ENCODE measurements around the gene TNRC6A.

TNRC6A gene

DNA sequence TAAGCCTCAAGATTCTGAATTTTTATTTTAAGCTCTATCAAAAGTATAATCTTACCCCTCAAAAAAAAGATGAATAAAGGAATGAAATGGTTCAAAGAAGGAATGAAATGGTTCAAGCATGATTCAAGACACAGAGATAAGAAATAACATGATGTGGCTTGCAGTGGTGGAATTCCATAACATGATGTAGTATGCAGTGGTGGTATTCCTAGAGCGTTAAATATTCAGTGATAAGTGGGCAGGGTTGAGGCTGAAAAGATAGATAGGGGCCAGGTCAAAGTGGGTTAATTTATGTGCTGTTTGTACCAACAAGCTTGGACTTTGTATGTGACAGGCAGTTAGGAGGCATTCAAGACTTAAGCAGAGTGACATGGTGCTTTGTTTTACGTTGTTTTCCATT, 29.6 kb downstream of the TNRC6A start:
- ATAC-seq (ENCODE audit: low read depth) (no peak), DNase-seq (ENCODE audit: low spot score) (no peak)
- H3K4me3 ChIP-seq (ENCODE audit: severe bottlenecking), result no peak overlapping the region
- H3K27ac ChIP-seq (ENCODE audit: poor library complexity, severe bottlenecking), result no peak overlapping the region
- peaks cover 79% of the 10 kb centered on the region for H3K36me3 ChIP-seq (ENCODE audit: low read depth)
- no peaks in the 10 kb centered on the region for H3K27me3 ChIP-seq (ENCODE audit: insufficient read depth, poor library complexity, severe bottlenecking)
- H3K9me3 ChIP-seq (ENCODE audit: severe bottlenecking), result no peaks in the 10 kb centered on the region
- H3K4me1 ChIP-seq (ENCODE audit: insufficient read depth, poor library complexity, severe bottlenecking), result peaks cover 4% of the 10 kb centered on the region
- TF ChIP-seq, protein P1, sequence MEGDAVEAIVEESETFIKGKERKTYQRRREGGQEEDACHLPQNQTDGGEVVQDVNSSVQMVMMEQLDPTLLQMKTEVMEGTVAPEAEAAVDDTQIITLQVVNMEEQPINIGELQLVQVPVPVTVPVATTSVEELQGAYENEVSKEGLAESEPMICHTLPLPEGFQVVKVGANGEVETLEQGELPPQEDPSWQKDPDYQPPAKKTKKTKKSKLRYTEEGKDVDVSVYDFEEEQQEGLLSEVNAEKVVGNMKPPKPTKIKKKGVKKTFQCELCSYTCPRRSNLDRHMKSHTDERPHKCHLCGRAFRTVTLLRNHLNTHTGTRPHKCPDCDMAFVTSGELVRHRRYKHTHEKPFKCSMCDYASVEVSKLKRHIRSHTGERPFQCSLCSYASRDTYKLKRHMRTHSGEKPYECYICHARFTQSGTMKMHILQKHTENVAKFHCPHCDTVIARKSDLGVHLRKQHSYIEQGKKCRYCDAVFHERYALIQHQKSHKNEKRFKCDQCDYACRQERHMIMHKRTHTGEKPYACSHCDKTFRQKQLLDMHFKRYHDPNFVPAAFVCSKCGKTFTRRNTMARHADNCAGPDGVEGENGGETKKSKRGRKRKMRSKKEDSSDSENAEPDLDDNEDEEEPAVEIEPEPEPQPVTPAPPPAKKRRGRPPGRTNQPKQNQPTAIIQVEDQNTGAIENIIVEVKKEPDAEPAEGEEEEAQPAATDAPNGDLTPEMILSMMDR (IDR thresholded peaks at IDR 0.05; ENCODE audit: poor library complexity, severe bottlenecking), result no peak

DNA sequence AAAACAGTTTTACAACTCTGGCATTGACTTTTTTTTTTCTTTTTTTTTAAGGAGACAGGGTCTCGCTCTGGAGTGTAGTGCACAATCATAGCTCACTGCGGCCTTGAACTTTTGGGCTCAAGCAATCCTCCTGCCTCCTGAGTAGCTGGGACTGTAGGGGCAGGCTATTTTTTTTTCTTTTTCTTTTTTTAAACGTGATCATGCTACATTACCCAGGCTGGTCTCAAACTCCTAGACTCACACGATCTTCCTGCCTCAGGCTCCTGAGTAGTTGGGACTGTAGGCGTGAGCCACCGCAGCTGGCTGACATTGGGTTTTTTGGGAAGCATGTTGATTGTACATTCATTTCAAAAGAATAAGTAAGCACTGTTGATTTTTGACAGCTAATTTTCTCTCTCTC, 32.1 kb downstream of the TNRC6A start:
- DNase-seq (ENCODE audit: low spot score), result no peak
- H3K4me3 ChIP-seq (ENCODE audit: severe bottlenecking), result no peak overlapping the region

DNA sequence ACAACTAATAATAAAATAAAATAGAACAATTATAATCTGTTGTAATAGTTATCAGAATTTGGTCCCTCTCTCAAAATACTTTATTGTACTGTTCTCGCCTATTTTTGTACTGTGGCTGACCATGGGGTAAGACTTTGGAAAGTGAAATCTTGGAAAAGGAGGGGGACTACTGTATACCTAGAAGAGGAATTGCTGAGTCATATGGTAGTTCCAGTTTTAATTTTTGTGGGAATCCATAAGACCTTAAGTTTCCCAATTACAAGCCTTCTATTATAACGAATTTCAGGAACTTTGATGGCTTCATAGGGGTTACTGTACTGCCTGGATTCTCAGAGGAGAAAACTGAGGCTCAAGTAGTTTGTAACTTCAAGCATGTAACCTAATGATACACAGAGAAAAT, 35.5 kb downstream of the TNRC6A start:
- Histone ChIP-seq H3K27ac (ENCODE audit: poor library complexity, severe bottlenecking) (no peak overlapping the region), H3K27me3 (ENCODE audit: insufficient read depth, poor library complexity, severe bottlenecking) (no peaks in the 10 kb centered on the region), H3K4me1 (ENCODE audit: insufficient read depth, poor library complexity, severe bottlenecking) (no peaks in the 10 kb centered on the region), H3K36me3 (ENCODE audit: low read depth) (peaks cover 77% of the 10 kb centered on the region), H3K4me3 (ENCODE audit: severe bottlenecking) (no peak overlapping the region), H3K9me3 (ENCODE audit: severe bottlenecking) (no peaks in the 10 kb centered on the region)
- no peak for ATAC-seq (ENCODE audit: low read depth)
- TF ChIP-seq, protein P1 (IDR thresholded peaks at IDR 0.05; ENCODE audit: poor library complexity, severe bottlenecking), result no peak
- no peak for DNase-seq (ENCODE audit: low spot score)

More for the DNA sequence above, 32.1 kb downstream of the TNRC6A start:
- H3K9me3 ChIP-seq (ENCODE audit: severe bottlenecking), result no peaks in the 10 kb centered on the region
- H3K27me3 ChIP-seq (ENCODE audit: insufficient read depth, poor library complexity, severe bottlenecking), result no peaks in the 10 kb centered on the region
- H3K27ac ChIP-seq (ENCODE audit: poor library complexity, severe bottlenecking), result no peak overlapping the region
- TF ChIP-seq, protein P1 (IDR thresholded peaks at IDR 0.05; ENCODE audit: poor library complexity, severe bottlenecking), result no peak
- no peak for ATAC-seq (ENCODE audit: low read depth)
- peaks cover 91% of the 10 kb centered on the region for H3K36me3 ChIP-seq (ENCODE audit: low read depth)
- H3K4me1 ChIP-seq (ENCODE audit: insufficient read depth, poor library complexity, severe bottlenecking), result peaks cover 4% of the 10 kb centered on the region

DNA sequence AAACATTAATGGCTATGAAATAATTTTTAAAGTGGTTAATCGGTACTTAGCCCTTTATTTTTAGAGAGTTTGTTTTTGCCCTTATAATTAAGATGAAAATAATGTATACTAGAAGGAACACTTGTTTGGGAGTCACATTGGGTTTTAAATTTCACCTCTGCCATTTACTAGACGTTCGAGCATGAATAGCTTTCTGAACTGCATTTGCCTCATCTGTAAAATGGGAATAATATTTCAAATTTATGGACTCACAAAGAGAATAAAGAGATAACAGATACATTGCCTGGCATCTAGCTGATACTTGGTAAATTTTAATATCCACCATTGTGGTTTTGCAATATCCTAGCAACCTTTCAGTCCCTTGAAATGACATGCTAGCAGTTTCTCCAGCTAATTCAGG, 36.6 kb downstream of the TNRC6A start:
- no peaks in the 10 kb centered on the region for H3K4me1 ChIP-seq (ENCODE audit: insufficient read depth, poor library complexity, severe bottlenecking)
- H3K4me3 ChIP-seq (ENCODE audit: severe bottlenecking), result no peak overlapping the region
- H3K36me3 ChIP-seq (ENCODE audit: low read depth), result peaks cover 72% of the 10 kb centered on the region
- DNase-seq (ENCODE audit: low spot score), result no peak
- no peak overlapping the region for H3K27ac ChIP-seq (ENCODE audit: poor library complexity, severe bottlenecking)
- no peaks in the 10 kb centered on the region for H3K9me3 ChIP-seq (ENCODE audit: severe bottlenecking)
- H3K27me3 ChIP-seq (ENCODE audit: insufficient read depth, poor library complexity, severe bottlenecking), result no peaks in the 10 kb centered on the region
- ATAC-seq (ENCODE audit: low read depth), result no peak
- TF ChIP-seq, protein P1 (IDR thresholded peaks at IDR 0.05; ENCODE audit: poor library complexity, severe bottlenecking), result no peak

DNA sequence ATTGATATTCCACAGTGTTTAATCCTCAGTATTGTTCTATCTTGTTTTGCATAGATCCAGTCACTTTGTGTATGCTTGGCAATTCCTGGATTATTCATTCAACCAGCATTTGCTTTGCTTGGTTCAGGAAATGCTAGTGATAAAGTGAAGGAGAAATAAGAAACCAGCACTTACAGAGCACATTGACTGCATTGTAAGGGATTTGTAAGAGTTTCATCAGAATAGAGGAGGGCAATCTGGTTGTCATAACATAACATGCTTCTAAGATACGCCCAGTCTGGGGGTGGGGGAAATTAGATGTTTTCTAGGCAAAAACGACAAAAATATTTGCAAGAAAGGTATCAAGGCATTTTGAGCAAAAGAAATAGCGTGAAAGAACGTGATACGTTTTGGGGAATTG, 40.4 kb downstream of the TNRC6A start:
- H3K27me3 ChIP-seq (ENCODE audit: insufficient read depth, poor library complexity, severe bottlenecking), result no peaks in the 10 kb centered on the region
- no peak overlapping the region for H3K27ac ChIP-seq (ENCODE audit: poor library complexity, severe bottlenecking)
- TF ChIP-seq, protein P1 (IDR thresholded peaks at IDR 0.05; ENCODE audit: poor library complexity, severe bottlenecking), result no peak
- DNase-seq (ENCODE audit: low spot score) (no peak), ATAC-seq (ENCODE audit: low read depth) (no peak)
- no peak overlapping the region for H3K4me3 ChIP-seq (ENCODE audit: severe bottlenecking)
- H3K4me1 ChIP-seq (ENCODE audit: insufficient read depth, poor library complexity, severe bottlenecking), result no peaks in the 10 kb centered on the region
- peaks cover 73% of the 10 kb centered on the region for H3K36me3 ChIP-seq (ENCODE audit: low read depth)
- no peaks in the 10 kb centered on the region for H3K9me3 ChIP-seq (ENCODE audit: severe bottlenecking)
